ENCODE results near the gene ZNF398. TPM values are rescaled to one million over a fixed set of nuclear protein-coding genes. Genes with fewer than 3 reads are reported as not detected.

The ZNF398 gene
- total and polyA plus RNA-seq, 9 donors, result 7.0 to 10.6 (median 8.5) TPM

- H3K36me3 ChIP-seq (ENCODE audit: control insufficient read depth, insufficient read depth, low read length), result no peaks in the 10 kb centered on the region
- no peaks in the 10 kb centered on the region for H3K27me3 ChIP-seq (ENCODE audit: control insufficient read depth, insufficient read depth, low read length)
- H3K4me1 ChIP-seq (ENCODE audit: control insufficient read depth, insufficient read depth, low read length), result peaks cover 22% of the 10 kb centered on the region
- H3K4me3 ChIP-seq (ENCODE audit: low read length), result peak overlapping the region; percentile 74
- H3K9me3 ChIP-seq (replicated peaks; ENCODE audit: control insufficient read depth, low read depth, low read length), result no peaks in the 10 kb centered on the region
- peak; percentile 62 for DNase-seq
- peak overlapping the region; percentile 83 for H3K27ac ChIP-seq (ENCODE audit: low read length)
- WGBS (ENCODE audit: insufficient coverage), result under 1% methylated on average over 85 of the region's 86 CpGs
Measured at GRCh38 chr7:149147752-149148653, 750 bp downstream of the ZNF398 start.

GRCh38 chr7:149150981-149151380, 3.7 kb downstream of the ZNF398 start:
- WGBS (ENCODE audit: insufficient coverage), result 68% methylated on average over 4 of the region's 4 CpGs

GRCh38 chr7:149153346-149153745, 6.1 kb downstream of the ZNF398 start:
- Histone ChIP-seq H3K9me3 (replicated peaks; ENCODE audit: control insufficient read depth, low read depth, low read length) (no peaks in the 10 kb centered on the region), H3K4me1 (ENCODE audit: control insufficient read depth, insufficient read depth, low read length) (peaks cover 10% of the 10 kb centered on the region), H3K4me3 (ENCODE audit: low read length) (no peak overlapping the region), H3K27me3 (ENCODE audit: control insufficient read depth, insufficient read depth, low read length) (no peaks in the 10 kb centered on the region), H3K36me3 (ENCODE audit: control insufficient read depth, insufficient read depth, low read length) (peaks cover 24% of the 10 kb centered on the region), H3K27ac (ENCODE audit: low read length) (no peak overlapping the region)
- no CpG with 5 or more reads among the region's 2 CpGs for WGBS (ENCODE audit: insufficient coverage)
- no peak for DNase-seq

More at GRCh38 chr7:149150981-149151380, 3.7 kb downstream of the ZNF398 start:
- no peaks in the 10 kb centered on the region for H3K9me3 ChIP-seq (replicated peaks; ENCODE audit: control insufficient read depth, low read depth, low read length)
- no peaks in the 10 kb centered on the region for H3K27me3 ChIP-seq (ENCODE audit: control insufficient read depth, insufficient read depth, low read length)
- H3K4me3 ChIP-seq (ENCODE audit: low read length), result no peak overlapping the region
- no peak for DNase-seq
- H3K36me3 ChIP-seq (ENCODE audit: control insufficient read depth, insufficient read depth, low read length), result peaks cover 11% of the 10 kb centered on the region
- H3K4me1 ChIP-seq (ENCODE audit: control insufficient read depth, insufficient read depth, low read length), result peaks cover 22% of the 10 kb centered on the region
- H3K27ac ChIP-seq (ENCODE audit: low read length), result no peak overlapping the region

GRCh38 chr7:149154056-149154455, 6.8 kb downstream of the ZNF398 start:
- DNase-seq, result no peak
- Histone ChIP-seq H3K27me3 (ENCODE audit: control insufficient read depth, insufficient read depth, low read length) (no peaks in the 10 kb centered on the region), H3K27ac (ENCODE audit: low read length) (no peak overlapping the region), H3K36me3 (ENCODE audit: control insufficient read depth, insufficient read depth, low read length) (peaks cover 25% of the 10 kb centered on the region), H3K4me1 (ENCODE audit: control insufficient read depth, insufficient read depth, low read length) (peaks cover 4% of the 10 kb centered on the region), H3K9me3 (replicated peaks; ENCODE audit: control insufficient read depth, low read depth, low read length) (no peaks in the 10 kb centered on the region), H3K4me3 (ENCODE audit: low read length) (no peak overlapping the region)
- 92% methylated on average over 5 of the region's 11 CpGs for WGBS (ENCODE audit: insufficient coverage)

GRCh38 chr7:149156898-149157297, 9.6 kb downstream of the ZNF398 start:
- H3K27ac ChIP-seq (ENCODE audit: low read length), result no peak overlapping the region
- H3K4me3 ChIP-seq (ENCODE audit: low read length), result no peak overlapping the region
- 100% methylated on average over 3 of the region's 6 CpGs for WGBS (ENCODE audit: insufficient coverage)
- H3K4me1 ChIP-seq (ENCODE audit: control insufficient read depth, insufficient read depth, low read length), result no peaks in the 10 kb centered on the region
- H3K9me3 ChIP-seq (replicated peaks; ENCODE audit: control insufficient read depth, low read depth, low read length), result no peaks in the 10 kb centered on the region
- DNase-seq, result no peak
- H3K36me3 ChIP-seq (ENCODE audit: control insufficient read depth, insufficient read depth, low read length), result peaks cover 27% of the 10 kb centered on the region
- no peaks in the 10 kb centered on the region for H3K27me3 ChIP-seq (ENCODE audit: control insufficient read depth, insufficient read depth, low read length)

- H3K27ac ChIP-seq (ENCODE audit: low read length), result no peak overlapping the region
- WGBS (ENCODE audit: insufficient coverage), result 92% methylated on average over 2 of the region's 5 CpGs
- no peaks in the 10 kb centered on the region for H3K4me1 ChIP-seq (ENCODE audit: control insufficient read depth, insufficient read depth, low read length)
- no peaks in the 10 kb centered on the region for H3K9me3 ChIP-seq (replicated peaks; ENCODE audit: control insufficient read depth, low read depth, low read length)
- peaks cover 29% of the 10 kb centered on the region for H3K36me3 ChIP-seq (ENCODE audit: control insufficient read depth, insufficient read depth, low read length)
- no peaks in the 10 kb centered on the region for H3K27me3 ChIP-seq (ENCODE audit: control insufficient read depth, insufficient read depth, low read length)
- no peak overlapping the region for H3K4me3 ChIP-seq (ENCODE audit: low read length)
- DNase-seq, result no peak
Measured at GRCh38 chr7:149161241-149161848, 14.1 kb downstream of the ZNF398 start.

- Histone ChIP-seq H3K9me3 (replicated peaks; ENCODE audit: control insufficient read depth, low read depth, low read length) (no peaks in the 10 kb centered on the region), H3K27ac (ENCODE audit: low read length) (no peak overlapping the region), H3K4me1 (ENCODE audit: control insufficient read depth, insufficient read depth, low read length) (no peaks in the 10 kb centered on the region), H3K27me3 (ENCODE audit: control insufficient read depth, insufficient read depth, low read length) (no peaks in the 10 kb centered on the region), H3K4me3 (ENCODE audit: low read length) (no peak overlapping the region), H3K36me3 (ENCODE audit: control insufficient read depth, insufficient read depth, low read length) (peaks cover 44% of the 10 kb centered on the region)
- DNase-seq, result no peak
- whole genome bisulfite sequencing (ENCODE audit: insufficient coverage), result no CpG with 5 or more reads among the region's 1 CpG
Measured at GRCh38 chr7:149166142-149166541, 18.9 kb downstream of the ZNF398 start.

- no peak for DNase-seq
- peaks cover 45% of the 10 kb centered on the region for H3K36me3 ChIP-seq (ENCODE audit: control insufficient read depth, insufficient read depth, low read length)
- no peaks in the 10 kb centered on the region for H3K9me3 ChIP-seq (replicated peaks; ENCODE audit: control insufficient read depth, low read depth, low read length)
- no peaks in the 10 kb centered on the region for H3K27me3 ChIP-seq (ENCODE audit: control insufficient read depth, insufficient read depth, low read length)
- H3K4me3 ChIP-seq (ENCODE audit: low read length), result no peak overlapping the region
- H3K27ac ChIP-seq (ENCODE audit: low read length), result no peak overlapping the region
- no peaks in the 10 kb centered on the region for H3K4me1 ChIP-seq (ENCODE audit: control insufficient read depth, insufficient read depth, low read length)
Measured at GRCh38 chr7:149166630-149167352, 19.5 kb downstream of the ZNF398 start.

- H3K36me3 ChIP-seq (ENCODE audit: control insufficient read depth, insufficient read depth, low read length), result peaks cover 45% of the 10 kb centered on the region
- 97% methylated on average over 4 of the region's 9 CpGs for WGBS (ENCODE audit: insufficient coverage)
- no peaks in the 10 kb centered on the region for H3K9me3 ChIP-seq (replicated peaks; ENCODE audit: control insufficient read depth, low read depth, low read length)
- H3K27me3 ChIP-seq (ENCODE audit: control insufficient read depth, insufficient read depth, low read length), result no peaks in the 10 kb centered on the region
- H3K4me3 ChIP-seq (ENCODE audit: low read length), result no peak overlapping the region
- DNase-seq, result no peak
- H3K4me1 ChIP-seq (ENCODE audit: control insufficient read depth, insufficient read depth, low read length), result no peaks in the 10 kb centered on the region
- H3K27ac ChIP-seq (ENCODE audit: low read length), result no peak overlapping the region
Measured at GRCh38 chr7:149171892-149172533, 24.8 kb downstream of the ZNF398 start.

- H3K36me3 ChIP-seq (ENCODE audit: control insufficient read depth, insufficient read depth, low read length), result peaks cover 40% of the 10 kb centered on the region
- no peaks in the 10 kb centered on the region for H3K4me1 ChIP-seq (ENCODE audit: control insufficient read depth, insufficient read depth, low read length)
- WGBS (ENCODE audit: insufficient coverage), result no CpG with 5 or more reads among the region's 1 CpG
- no peak overlapping the region for H3K27ac ChIP-seq (ENCODE audit: low read length)
- no peaks in the 10 kb centered on the region for H3K9me3 ChIP-seq (replicated peaks; ENCODE audit: control insufficient read depth, low read depth, low read length)
- no peak overlapping the region for H3K4me3 ChIP-seq (ENCODE audit: low read length)
- no peaks in the 10 kb centered on the region for H3K27me3 ChIP-seq (ENCODE audit: control insufficient read depth, insufficient read depth, low read length)
- DNase-seq, result no peak
Measured at GRCh38 chr7:149172534-149172920, 25.3 kb downstream of the ZNF398 start.
